Fibroblast of lung (primary cell): ENCODE data around the gene HNRNPA2B1.
"Not testable (repeated sequence)": the region's sequence is repeated elsewhere in the genome, so short reads cannot be mapped to it uniquely, and the experiment has no call there.

ENCODE experiments used
- EZH2 ChIP-seq: IDR thresholded peaks from 2 replicates; pipeline ENCODE4 v1.5.1; 2012; ENCODE audit warnings: low read length, control low read depth, mild to moderate bottlenecking; ENCODE audit errors: missing control alignments
- TF ChIP-seq, protein P1 (sequence below), 2 donors: IDR thresholded peaks in 1 of 2; conservative IDR thresholded peaks in 1 of 2; 1 replicate in 1 of 2; 2 replicates in 1 of 2; pipeline ENCODE4 v1.5.1; 2011 to 2012; ENCODE audit warnings: low read length in 2 of 2, control low read depth in 1 of 2, inconsistent platforms in 1 of 2, low read depth in 1 of 2, mild to moderate bottlenecking in 1 of 2

DNA sequence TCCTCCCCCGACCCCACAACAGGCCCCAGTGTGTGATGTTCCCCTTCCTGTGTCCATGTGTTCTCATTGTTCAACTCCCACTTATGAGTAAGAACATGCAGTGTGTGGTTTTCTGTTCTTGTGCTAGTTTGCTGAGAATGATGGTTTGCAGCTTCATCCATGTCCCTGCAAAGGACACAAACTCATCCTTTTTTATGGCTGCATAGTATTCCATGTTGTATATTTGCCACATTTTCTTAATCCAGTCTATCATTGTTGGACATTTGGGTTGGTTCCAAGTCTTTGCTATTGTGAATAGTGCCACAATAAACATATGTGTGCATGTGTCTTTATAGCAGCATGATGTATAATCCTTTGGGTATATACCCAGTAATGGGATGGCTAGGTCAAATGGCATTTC lies 36.7 kb downstream of the HNRNPA2B1 start:
- TF ChIP-seq, protein P1, sequence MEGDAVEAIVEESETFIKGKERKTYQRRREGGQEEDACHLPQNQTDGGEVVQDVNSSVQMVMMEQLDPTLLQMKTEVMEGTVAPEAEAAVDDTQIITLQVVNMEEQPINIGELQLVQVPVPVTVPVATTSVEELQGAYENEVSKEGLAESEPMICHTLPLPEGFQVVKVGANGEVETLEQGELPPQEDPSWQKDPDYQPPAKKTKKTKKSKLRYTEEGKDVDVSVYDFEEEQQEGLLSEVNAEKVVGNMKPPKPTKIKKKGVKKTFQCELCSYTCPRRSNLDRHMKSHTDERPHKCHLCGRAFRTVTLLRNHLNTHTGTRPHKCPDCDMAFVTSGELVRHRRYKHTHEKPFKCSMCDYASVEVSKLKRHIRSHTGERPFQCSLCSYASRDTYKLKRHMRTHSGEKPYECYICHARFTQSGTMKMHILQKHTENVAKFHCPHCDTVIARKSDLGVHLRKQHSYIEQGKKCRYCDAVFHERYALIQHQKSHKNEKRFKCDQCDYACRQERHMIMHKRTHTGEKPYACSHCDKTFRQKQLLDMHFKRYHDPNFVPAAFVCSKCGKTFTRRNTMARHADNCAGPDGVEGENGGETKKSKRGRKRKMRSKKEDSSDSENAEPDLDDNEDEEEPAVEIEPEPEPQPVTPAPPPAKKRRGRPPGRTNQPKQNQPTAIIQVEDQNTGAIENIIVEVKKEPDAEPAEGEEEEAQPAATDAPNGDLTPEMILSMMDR (conservative IDR thresholded peaks at IDR 0.05 in 1 of 2, IDR thresholded peaks at IDR 0.05 in 1 of 2; ENCODE audit: low read depth in 1 of 2, low read length in 2 of 2) = not testable (repeated sequence)
- not testable (repeated sequence) for TF ChIP-seq EZH2
